Stimulated activated CD4-positive, alpha-beta T cell treated with anti-CD3 and anti-CD28 coated beads, Interleukin-12 subunit alpha, Interleukin-12 subunit beta, amount 100 ng/mL, for 48 hours (primary cell): ENCODE data around the gene ZNF716.
"Not testable (repeated sequence)": the region's sequence is repeated elsewhere in the genome, so short reads cannot be mapped to it uniquely, and the experiment has no call there.

ENCODE experiments used
- DNase-seq, 3 donors: peaks; one replicate each; pipeline ENCODE4 v3.0.0-alpha.2; 2020; ENCODE audit warnings: low read depth in 2 of 3, low spot score in 1 of 3

Gene ZNF716

GRCh38 chr7:57449904-57450303 is at the start of gene ZNF716:
Gene ZNF716 (plus strand): TSS chr7:57450177. CDS start chr7:57450289, 112 bp downstream.
- no peak for DNase-seq

GRCh38 chr7:57400531-57401155 is 49.3 kb upstream of the ZNF716 start:
- no peak for DNase-seq

- DNase-seq: not testable (repeated sequence)
These were observed 46.9 kb upstream of the ZNF716 start for GRCh38 chr7:57403051-57403450.

GRCh38 chr7:57403601-57404342 is 46.2 kb upstream of the ZNF716 start:
- no peak for DNase-seq

GRCh38 chr7:57404343-57404966 is 45.5 kb upstream of the ZNF716 start:
- DNase-seq: no peak

GRCh38 chr7:57404967-57405421 is 45.0 kb upstream of the ZNF716 start:
- no peak for DNase-seq

GRCh38 chr7:57407125-57407524 is 42.9 kb upstream of the ZNF716 start:
- no peak for DNase-seq

GRCh38 chr7:57412168-57412567 is 37.8 kb upstream of the ZNF716 start:
- no peak for DNase-seq

GRCh38 chr7:57412618-57413017 is 37.4 kb upstream of the ZNF716 start:
- no peak for DNase-seq

GRCh38 chr7:57413529-57414398 is 36.2 kb upstream of the ZNF716 start:
- DNase-seq: no peak

GRCh38 chr7:57414415-57414814 is 35.6 kb upstream of the ZNF716 start:
- no peak for DNase-seq

- no peak for DNase-seq
These were observed 35.1 kb upstream of the ZNF716 start for GRCh38 chr7:57414852-57415251.

GRCh38 chr7:57415326-57415725 is 34.7 kb upstream of the ZNF716 start:
- DNase-seq: no peak

GRCh38 chr7:57415730-57416129 is 34.2 kb upstream of the ZNF716 start:
- DNase-seq: no peak

GRCh38 chr7:57416601-57417358 is 33.2 kb upstream of the ZNF716 start:
- DNase-seq: no peak

GRCh38 chr7:57417736-57418135 is 32.2 kb upstream of the ZNF716 start:
- no peak for DNase-seq

GRCh38 chr7:57423768-57424167 is 26.2 kb upstream of the ZNF716 start:
- no peak for DNase-seq

- no peak for DNase-seq
These were observed 25.3 kb upstream of the ZNF716 start for GRCh38 chr7:57424515-57425238.

GRCh38 chr7:57425239-57425944 is 24.6 kb upstream of the ZNF716 start:
- DNase-seq: no peak
